ENCODE results near the gene XXYLT1.
"Not testable (repeated sequence)": the region's sequence is repeated elsewhere in the genome, so short reads cannot be mapped to it uniquely, and the experiment has no call there.

Gene XXYLT1

GRCh38 chr3:195204360-195205163, 66.4 kb downstream of the XXYLT1 start:
- DNase-seq: no peak

GRCh38 chr3:195203606-195204005, 67.4 kb downstream of the XXYLT1 start:
- no peak for DNase-seq

GRCh38 chr3:195201295-195201694, 69.7 kb downstream of the XXYLT1 start:
- DNase-seq: no peak

GRCh38 chr3:195200010-195200822, 70.7 kb downstream of the XXYLT1 start:
- DNase-seq: no peak

GRCh38 chr3:195198426-195199346, 72.3 kb downstream of the XXYLT1 start:
- no peak for DNase-seq

GRCh38 chr3:195197765-195198425, 73.1 kb downstream of the XXYLT1 start:
- DNase-seq: peak; percentile 78

- no peak for DNase-seq
Measured at GRCh38 chr3:195196266-195196665, 74.7 kb downstream of the XXYLT1 start.

GRCh38 chr3:195195321-195196209, 75.4 kb downstream of the XXYLT1 start:
- DNase-seq: no peak

GRCh38 chr3:195194559-195195206, 76.3 kb downstream of the XXYLT1 start:
- DNase-seq: no peak

- no peak for DNase-seq
Measured at GRCh38 chr3:195191580-195191979, 79.4 kb downstream of the XXYLT1 start.

GRCh38 chr3:195189821-195190220, 81.1 kb downstream of the XXYLT1 start:
- no peak for DNase-seq

GRCh38 chr3:195188426-195188927, 82.5 kb downstream of the XXYLT1 start:
- DNase-seq: no peak

- DNase-seq: no peak
Measured at GRCh38 chr3:195187609-195188425, 83.1 kb downstream of the XXYLT1 start.

GRCh38 chr3:195186710-195187047, 84.3 kb downstream of the XXYLT1 start:
- DNase-seq: not testable (repeated sequence)

- DNase-seq: no peak
Measured at GRCh38 chr3:195186041-195186709, 84.8 kb downstream of the XXYLT1 start.

GRCh38 chr3:195185583-195185982, 85.4 kb downstream of the XXYLT1 start:
- DNase-seq: no peak

- no peak for DNase-seq
Measured at GRCh38 chr3:195184716-195185421, 86.1 kb downstream of the XXYLT1 start.

- DNase-seq: no peak
Measured at GRCh38 chr3:195183071-195183776, 87.7 kb downstream of the XXYLT1 start.
